AML-193 (cell line): ENCODE measurements around the gene TFDP1.

ENCODE experiments used
- DNase-seq, 2 experiments: peaks; one replicate each; lab custom pipeline; 2025; lab: John Stamatoyannopoulos, UW

Gene TFDP1, protein sequence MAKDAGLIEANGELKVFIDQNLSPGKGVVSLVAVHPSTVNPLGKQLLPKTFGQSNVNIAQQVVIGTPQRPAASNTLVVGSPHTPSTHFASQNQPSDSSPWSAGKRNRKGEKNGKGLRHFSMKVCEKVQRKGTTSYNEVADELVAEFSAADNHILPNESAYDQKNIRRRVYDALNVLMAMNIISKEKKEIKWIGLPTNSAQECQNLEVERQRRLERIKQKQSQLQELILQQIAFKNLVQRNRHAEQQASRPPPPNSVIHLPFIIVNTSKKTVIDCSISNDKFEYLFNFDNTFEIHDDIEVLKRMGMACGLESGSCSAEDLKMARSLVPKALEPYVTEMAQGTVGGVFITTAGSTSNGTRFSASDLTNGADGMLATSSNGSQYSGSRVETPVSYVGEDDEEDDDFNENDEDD

DNA sequence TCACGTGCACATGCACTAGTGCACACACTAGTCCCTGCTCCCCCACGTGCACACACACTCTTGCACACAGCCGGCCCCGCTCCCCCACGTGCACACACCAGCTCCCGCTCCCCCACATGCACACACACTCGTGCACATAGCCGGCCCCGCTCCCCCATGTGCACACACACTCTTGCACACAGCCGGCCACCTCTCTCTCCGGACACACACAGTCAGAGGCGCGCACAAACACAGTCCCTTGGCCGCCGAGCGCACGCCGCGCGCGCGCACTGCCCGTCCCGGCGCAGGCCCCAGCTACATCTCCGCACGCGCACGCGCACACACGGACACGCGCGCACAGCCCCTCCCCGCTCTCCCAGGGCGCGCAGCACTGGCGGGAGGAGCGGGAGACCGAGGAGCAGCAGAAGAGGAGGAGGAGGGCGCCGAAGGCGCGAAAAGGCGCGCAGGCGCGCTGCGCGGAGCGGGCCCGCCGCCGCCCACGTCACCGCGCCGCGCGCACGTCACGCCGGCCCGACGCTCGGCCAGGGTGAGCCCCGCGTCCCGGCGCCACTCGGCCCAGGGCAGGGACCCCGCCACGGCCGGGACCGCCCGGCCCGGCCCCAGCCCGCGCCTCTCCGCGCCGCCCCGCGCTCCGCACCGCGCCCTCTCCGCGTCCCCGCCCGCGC, at the start of gene TFDP1:
Gene TFDP1 (plus strand): TSS at position 549 of the 665 bp plus-strand sequence. CDS start 1,085 bp downstream, outside the sequence.
- peak; percentile 89 to 93 for DNase-seq

DNA sequence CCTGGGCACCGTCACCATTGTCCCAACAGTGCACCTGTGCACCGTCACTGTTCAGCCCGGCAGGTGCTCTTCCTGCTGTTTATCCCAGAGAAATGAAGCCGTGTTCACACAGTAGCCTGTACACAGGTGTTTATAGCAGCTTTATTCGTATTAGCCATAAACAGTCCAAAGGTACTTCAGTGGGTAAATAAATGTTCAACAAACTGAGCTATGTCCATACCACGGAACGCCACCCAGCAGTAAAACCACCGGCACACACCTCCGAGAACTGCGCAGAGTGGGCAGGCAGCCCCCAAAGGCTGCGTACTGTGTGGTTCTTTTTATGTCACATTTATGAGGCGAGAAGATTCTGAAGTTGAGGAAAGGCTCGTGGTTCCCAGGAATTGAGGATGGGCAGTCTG, 49.2 kb upstream of the TFDP1 start:
- no peak for DNase-seq

DNA sequence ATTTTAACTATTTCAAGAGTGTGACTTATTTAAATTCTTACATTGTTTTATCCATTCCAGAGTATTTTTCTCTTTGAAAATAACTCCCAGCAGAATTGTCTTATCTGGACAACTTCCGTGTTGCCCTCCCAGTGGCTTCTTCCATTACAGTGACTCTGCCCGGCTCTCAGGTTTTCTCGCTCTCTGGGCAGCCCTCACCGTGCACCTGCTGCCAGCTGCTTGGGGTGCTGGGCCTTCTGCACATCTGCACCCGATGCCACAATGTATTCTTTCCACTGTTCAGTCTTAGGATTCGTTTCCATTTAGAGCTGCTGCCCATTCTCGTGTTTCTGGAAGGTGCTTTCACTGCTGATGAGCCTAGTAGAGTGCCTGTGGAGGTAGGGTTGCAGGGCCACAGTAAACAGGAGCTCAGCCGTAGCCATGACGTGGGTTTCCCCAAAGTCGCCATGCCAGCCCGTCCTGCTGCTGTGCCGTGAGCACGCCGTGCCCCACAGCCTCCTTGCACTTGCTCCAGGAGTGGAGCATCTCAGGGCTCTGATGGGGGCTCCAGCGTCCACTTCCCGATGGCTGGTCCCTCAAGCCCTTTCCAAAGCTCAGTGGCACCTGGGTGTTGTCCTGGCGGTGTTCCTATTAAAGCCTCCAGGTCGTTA, 48.0 kb upstream of the TFDP1 start:
- DNase-seq = no peak

DNA sequence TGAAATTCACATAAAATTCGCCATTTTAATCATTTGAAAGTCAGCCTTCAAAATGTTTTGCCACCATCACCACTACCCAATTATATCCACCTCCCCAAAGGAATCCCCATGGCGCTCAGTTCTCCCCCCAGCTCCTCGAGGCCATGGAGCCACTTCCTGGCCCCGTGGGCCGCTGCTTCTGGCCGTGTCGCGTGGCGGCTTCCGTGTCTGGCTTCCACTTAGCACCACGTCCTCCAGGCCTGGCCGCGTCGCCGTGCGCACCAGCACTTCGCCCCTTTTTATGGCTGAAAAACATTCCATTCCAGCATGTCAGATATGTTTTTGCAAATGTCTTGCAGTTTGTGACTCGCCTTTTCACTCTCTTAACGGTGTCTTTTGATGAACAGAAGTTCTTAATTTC, 47.3 kb upstream of the TFDP1 start:
- DNase-seq = no peak

DNA sequence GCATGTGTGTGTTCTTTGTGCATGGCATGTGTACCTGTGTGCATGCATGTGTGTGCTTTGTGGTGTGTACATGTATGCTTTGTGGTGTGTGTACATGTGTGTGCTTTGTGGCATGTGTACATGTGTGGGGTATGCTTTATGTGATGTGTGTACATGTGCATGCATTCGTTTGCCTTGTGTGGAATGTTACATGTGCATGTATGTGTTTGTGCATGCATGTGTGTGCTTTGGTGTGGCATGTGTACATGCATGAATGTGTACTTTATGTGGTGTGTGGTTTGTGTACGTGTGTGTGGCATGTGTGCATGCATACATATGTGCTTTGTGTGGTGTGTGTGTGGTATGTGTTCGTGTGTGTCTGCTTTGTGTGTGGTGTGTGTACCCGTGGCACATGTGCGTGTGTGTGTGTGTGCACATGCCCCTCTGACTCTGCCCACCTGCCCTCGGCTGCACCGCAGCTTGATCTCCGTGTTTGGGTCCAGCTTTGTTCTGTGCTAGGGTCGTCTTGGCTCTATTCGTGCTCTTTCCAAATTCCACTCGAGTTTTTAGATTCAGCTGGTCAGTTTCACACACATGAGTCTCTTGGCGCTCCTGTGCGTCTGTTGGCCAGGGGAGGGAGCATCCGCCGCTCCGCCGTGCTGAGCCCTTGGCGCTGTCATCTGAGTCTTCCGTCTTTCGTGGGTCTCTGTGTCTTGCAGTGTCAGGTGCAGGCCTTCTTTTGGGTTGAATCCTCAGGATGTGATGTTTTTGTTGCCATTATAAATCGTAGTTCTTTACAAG, 46.5 kb upstream of the TFDP1 start:
- DNase-seq = no peak

DNA sequence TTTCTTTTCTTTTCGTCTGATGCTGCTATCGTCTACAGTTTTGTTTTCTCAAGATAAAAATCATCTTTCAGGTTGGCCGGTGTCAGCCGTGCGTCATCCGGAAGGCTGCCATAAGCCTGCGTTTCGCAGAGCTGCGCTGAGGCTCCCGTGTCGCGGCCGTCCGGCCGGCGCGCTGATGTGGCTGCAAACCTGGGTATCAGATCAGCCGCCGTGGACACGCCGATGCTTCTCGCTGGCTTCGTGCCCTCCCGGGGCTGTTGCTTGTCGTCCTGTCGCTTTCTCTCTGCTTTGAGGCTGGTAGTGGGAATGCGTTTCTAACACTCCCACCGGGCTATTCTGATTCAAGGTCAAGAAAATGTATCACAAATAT, 45.9 kb upstream of the TFDP1 start:
- no peak for DNase-seq

DNA sequence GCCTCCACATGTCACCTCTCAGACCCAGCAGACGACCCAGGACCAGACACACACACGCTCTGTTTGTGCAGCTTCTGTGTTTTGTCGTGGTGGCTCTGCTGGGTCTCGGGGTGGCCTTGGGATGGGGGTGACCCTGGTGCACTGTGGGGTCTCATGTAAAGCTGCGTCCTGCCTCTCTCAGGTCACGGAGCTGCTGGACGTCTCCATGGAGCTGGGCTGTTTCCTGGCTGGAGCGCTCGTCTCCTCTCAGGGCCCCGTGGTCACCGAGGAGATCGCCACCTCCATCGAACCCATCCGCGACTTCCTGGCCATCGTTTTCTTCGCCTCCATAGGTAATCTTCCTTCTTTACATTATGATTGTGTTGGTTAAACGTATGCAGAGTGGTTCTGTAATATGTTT, 45.4 kb upstream of the TFDP1 start:
- DNase-seq = no peak

DNA sequence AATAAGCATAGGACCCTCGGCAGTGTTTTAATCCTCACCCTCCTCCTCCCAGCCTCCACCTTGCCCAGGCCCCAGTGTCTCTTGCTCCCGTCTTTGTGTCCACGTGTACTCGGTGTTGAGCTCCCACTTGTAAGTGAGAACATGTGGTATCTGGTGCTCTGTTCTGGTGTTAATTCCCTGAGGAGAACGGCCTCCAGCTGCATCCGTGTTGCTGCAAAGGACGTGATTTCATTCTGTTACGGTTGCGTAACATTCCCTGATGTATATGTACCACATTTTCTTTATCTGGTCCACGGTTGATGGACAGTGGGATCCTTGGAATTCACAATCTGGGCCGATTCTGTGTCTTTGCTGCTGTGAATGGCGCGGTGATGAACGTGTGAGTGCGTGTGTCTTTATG, 44.7 kb upstream of the TFDP1 start:
- DNase-seq = no peak

DNA sequence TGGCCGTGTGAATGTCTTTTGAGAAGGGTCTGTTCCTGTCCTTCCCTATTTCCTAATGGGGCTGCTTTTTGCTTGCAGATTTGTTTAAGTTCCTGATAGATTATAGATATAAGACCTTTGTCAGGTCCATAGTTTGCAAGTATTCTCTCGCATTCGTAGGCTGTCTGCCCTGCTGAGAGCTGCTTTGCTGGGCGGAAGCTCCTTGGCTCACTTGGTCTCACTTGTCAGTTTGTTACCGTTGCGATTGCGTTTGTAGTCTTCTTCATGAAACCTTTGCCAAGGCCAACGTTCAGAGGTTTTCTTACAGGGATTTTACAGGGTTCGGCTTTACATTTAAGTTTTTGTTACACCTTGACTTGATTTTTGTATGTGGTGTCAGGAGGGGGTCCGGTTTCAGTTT, 44.0 kb upstream of the TFDP1 start:
- no peak for DNase-seq

DNA sequence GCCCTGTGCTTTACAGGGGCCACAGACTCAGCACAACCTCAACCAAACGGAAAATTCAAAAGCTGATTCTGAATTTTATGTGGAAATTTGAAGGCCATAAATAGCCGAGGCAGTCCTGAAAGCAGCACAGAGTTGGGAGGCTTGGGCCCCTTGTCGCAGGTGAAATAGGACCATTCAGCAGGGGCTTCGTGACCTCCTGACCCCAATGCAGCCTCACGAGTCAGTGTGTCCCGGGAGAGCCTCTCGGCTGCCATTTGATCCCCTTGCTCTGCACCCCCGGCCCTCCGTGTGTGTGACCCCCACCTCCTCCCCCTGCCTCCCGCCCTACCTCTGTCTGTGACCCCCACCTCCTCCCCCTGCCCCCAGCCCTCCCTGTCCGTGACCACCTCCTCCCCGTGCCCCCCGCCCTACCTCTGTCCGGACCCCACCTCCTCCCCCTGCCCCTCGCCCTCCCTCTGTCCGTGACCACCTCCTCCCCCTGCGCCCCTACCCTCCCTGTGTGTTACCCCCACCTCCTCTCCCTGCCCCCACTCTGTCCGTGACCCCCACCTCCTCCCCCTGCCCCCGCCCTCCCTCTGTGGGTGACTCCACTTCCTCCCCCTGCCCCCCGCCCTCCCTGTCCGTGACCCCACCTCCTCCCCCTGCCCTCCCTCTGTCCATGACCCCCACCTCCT, 41.7 kb upstream of the TFDP1 start:
- DNase-seq = no peak

DNA sequence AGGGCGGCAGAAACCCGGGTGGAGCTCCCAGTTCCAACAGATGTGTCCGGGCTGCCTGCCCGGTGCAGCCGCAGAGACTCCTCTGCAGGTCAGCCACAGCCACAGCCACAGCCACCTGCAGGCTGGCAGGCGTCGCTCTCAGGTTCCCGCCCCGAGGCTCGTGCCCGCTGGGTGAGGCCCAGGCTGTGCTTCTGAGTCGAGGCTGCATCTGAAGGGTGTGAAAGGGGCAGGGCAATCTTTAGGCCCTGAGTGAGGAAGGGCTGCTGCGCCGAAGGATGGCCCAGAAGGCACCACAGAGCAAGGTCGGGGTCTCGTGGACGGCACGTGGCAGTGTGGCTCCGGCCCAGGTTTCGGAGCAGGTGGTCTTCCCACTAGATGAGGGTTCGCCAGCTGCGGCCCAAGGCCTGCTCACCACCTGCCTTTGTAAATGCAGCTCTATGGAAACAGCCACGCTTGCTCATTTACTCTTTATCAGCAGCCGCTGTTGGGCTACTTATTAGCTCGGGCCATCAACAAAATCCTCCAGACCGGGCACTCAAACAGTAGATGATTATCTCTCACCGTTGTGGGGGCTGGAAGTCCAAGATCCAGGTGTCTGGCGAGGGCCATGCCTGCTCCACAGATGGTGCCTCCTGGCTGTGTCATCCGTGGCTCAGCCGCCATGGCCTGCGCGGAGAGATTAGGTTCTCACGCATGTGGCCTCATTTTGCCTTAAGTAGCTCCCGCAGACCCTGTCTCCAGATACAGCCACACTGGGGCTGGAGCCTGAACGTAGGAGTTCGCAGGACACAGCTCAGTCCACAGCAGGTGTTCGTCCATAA, 40.3 kb upstream of the TFDP1 start:
- no peak for DNase-seq

DNA sequence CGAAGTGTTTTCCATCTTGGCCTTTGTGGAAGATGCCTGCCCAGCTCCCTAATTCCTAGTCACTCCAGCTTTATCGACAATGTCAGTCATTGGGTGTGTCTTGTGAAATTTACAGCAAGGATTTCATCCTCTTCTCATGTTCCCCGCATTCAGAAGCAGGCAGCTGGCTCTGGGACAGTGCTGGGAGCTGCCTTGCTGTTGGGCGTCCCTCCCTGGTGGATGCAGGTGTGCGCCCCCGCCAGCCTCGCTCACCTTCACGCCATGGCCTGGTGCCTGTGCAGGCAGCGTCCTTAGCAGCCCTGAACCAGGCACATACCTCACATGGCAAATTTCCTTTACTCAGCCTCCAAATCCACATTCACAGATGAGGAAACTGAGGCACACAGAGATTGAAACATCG, 39.7 kb upstream of the TFDP1 start:
- no peak for DNase-seq

DNA sequence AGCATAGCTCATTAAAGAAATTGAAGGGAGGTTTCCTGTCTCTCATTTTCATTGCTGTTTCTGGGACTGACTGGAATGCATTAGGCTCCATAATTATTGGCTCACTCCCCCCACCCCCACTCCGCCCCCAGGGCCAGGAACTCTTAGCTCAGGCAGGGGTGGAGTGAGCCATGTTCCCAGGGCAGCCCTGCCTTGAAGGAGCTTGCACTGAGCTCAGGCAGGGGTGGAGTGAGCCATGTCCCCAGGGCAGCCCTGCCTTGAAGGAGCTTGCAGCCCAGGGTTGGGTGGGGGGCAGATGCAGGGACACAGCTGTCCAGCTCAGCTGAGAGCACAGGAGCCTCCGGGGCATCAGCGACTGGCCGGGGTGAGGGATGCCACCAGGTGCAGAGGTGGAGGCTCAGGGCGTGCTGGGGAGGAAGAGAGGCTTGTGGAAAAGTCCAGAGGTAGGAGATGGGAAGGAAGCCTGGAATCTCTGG, 39.1 kb upstream of the TFDP1 start:
- no peak for DNase-seq

DNA sequence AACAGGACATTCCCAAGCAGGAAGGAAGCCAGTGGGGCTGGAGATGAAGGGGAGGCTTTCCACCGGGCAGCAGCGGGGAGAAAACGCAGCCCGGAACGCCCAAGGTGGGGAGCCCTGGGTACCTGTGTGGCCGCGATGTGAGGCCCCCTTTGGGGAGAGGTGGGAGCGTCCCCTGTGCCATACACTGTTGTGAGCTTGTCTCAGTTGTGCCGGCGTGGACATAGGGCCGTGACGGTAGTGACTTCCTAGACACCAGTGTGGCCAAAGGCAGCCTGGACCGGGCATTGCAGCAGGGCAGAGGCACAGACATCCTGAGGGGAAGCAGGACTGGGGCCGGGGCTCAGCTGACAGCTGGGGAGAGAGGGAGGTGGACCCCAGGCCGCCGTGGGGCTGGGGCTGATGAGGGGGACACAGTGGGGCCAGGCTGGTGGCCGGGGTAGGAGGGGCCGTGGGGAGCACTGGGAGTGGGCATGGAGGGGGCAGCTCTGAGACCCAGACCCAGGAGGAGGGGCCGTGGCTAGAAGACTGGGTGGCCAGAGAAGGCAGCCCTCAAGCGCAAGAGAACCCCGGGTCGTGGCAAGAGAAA, 38.5 kb upstream of the TFDP1 start:
- DNase-seq = no peak

DNA sequence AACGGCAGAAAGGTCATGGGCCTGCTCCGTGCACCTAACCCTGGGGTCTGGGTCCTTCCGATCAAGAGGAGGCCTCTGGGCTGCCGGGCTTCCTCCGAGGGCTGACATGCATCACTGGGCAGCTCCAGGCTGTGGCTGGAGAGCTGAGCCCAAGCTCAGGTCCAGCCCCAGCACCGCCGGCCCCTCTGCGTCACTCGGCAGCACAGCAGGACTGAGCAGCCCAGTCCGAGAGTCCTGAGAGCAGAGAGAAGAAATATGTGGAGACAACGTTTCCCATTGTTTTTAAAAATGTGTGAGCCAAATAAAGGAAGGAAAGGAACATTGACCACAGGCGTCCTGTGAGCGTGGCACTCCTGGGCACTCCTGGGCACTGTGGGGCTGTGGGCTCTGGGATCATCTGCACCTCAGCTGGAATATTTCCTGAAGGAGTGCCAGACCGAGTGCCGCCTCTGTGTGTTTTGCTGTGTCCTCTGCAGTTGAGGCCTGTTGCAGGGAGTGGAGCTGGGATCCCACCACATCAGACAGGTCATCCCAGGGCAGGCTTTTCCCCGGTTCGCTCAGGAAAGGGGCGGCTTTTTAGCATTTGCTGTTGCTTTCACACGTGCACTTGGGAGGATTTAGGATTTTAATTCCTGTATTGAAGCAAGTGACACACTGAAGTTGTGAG, 37.8 kb upstream of the TFDP1 start:
- DNase-seq = no peak

DNA sequence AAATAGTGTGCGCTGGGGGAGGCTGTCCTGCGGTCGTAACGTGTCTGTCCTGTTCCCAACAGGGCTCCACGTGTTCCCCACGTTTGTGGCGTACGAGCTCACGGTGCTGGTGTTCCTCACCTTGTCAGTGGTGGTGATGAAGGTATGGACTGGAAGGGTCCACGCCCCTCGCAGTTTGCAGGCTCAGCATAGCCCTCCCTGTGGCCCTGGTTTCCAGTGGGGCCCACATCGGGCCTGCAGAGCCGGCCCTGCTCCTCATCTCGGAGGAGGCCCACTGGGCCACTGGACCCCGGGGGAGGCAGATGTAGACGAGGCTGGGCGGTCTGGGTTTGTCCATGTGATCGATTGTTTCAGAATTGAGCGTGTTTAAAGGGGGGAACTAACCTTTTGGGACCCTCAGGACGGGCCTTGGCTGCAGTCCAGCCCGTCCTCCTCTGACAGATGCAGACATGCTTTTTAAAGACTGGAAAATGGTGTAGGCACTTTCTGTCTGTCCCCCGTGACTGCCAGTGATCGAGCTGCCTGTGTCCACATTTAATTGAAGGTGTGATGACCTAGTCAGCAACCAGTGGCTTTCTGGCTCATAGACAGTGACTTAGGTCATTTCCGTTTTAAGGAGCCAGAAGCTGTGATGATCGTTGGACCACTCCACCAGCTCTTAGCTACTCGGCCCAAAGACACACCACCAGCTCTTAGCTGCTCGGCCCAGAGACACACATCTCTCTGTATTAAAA, 37.1 kb upstream of the TFDP1 start:
- DNase-seq = no peak

DNA sequence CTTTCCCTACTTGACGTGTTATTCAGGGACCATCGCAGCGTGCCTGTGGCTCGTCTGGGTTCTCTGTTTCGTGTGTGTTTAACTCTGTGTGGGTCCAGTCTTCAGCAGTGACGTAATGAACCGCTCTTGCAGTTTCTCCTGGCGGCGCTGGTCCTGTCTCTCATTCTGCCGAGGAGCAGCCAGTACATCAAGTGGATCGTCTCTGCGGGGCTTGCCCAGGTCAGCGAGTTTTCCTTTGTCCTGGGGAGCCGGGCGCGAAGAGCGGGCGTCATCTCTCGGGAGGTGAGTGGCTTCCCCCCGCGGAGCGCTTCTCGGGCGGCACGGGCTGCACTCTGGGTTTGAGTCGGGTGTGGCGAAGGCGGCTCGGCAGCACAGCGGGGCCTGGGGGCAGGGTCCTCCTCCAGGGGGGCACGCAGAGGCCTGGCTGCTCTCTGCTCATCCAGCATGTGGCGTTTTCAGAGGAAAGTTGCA, 36.3 kb upstream of the TFDP1 start:
- DNase-seq = no peak

DNA sequence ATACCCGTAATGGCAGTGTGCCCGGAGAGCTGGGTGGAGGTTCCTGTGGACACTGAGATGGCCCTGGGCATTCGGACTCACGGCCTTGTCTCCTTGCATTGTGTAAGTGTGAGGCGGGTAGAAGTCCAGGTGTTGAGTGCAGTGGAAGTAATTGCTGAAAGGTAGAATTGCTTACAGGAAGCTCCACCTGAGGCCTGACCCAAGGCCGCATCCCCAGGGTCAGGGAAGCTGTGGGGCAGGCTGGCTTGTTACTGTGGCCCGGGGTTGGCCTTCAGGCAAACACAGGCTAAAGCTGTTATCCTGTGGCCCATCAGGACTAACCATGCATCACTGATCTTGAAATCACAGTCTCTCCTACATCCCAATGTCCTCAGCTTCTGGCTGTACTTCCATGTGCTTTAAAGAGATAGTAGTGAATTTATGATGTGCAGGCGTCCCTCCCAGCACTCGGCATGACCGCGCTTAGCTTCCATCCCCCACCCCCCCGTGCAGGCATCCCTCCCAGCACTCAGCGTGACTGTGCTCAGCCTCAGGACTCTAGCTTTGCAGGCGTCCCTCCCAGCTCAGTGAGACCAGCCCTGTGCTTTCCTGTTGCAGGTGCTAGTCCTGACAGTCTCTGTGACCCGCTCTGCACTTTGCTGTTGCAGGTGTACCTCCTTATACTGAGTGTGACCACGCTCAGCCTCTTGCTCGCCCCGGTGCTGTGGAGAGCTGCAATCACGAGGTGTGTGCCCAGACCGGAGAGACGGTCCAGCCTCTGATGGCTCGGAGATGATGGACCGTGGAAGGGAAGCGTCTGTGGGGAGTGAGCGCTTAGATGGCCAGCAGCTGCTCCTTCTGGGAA, 35.6 kb upstream of the TFDP1 start:
- no peak for DNase-seq
